Stimulated activated naive CD8-positive, alpha-beta T cell treated with anti-CD3 and anti-CD28 coated beads, Interleukin-15, Interleukin-2, amounts not matched to agents 100 U/mL and 50 U/mL, for 24 hours (primary cell): ENCODE data around the gene PLXNC1.

Experiments
- ATAC-seq: fragments of 150-1000 bp; cut with Tn5 transposase; one replicate; pipeline ENCODE4 v1.10.0; 2021
- DNase-seq: peaks from one replicate; pipeline ENCODE4 v3.0.0; 2021

Gene PLXNC1

DNA sequence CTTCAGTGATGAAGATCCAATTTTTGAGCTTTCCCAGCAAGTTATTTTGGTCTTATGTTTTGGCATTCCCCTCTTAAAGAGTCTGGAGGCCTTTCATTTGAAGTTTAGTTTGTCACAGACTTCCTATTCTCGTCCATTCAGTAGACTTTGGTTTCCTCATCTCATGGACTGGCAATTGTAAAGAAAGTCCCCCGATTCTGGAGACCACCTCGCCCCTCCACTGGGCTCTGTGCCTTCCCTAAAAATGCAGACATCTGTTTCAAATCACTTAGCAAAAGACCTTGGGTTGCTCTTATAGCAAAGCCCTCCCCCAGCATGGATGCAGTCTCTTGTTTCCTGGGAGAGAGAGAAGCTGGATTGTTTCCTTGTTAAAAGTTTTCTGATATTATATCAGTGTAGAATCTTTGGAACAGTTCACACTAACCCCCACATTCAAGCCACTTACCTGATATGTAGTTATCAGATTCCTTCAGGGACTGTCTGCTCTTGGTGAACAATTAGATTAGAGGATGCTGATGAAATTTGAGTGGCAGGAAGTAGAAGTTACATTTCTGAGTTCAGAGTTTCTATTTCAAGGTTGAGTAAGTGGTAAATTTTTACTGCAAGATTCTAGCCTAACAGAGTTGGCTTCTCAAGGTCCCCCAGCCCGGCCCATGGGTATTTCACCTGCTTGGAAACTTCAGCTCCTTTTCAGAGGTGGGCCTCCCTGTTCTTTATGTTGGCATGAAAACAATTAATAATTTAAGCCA lies 56.3 kb downstream of the PLXNC1 start:
- ATAC-seq (no peak), DNase-seq (peak; percentile 22)

DNA sequence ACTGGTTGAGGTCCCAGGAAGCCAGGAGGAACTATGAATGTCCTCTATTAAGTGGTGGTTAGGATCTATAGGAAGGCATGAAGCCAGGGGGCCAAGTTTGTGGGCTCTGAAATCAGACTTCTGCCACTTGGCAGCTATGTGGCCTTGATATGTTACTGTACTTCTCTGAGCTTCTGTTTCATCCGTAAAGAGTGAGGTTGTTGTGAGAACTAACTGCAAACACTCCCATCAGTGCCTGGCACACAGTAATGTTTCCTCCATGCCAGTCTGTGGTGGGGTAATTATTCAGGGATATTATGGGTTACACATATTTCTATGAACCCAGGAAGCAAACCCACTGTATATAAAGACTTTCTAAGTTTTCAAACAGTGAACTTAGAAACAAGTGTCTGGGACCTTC lies 57.4 kb downstream of the PLXNC1 start:
- ATAC-seq (no peak), DNase-seq (no peak)

DNA sequence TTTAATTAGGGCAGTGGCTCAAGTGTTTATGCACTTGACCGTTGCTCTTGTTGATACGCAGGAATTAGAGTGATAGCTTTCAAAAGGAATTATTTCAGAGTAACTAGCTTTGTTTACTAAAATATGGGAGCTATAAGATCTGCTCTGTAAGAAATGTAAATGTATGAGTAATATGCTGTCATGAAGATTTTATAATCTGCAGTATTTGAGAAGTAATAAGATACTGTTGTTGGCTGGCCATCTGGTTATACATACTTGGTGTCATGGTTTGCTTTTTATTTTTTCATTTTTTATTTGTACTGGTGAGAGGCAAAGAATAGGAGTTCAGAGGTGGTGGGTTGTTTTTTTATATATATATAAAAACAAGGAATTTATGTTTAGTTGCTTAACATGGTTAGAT lies 58.5 kb downstream of the PLXNC1 start:
- no peak for ATAC-seq
- DNase-seq = no peak

DNA sequence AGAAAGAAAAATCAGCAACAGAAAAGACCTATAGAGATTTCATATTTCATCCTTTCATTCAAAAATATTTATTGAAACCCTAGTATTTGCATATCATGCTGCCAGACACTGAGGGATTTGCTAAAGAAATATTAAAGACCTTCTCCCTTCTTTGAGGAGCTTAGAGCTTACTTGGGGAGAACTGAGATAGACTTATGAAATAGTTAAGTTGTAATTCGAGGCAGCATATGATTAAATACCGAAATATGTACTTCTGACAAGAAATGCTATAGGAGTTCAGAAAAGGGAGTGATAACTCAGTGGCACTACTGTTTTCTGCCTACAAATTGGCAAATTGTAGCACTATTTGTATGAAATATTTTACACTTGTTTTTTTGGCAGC lies 59.1 kb downstream of the PLXNC1 start:
- ATAC-seq = no peak
- no peak for DNase-seq

DNA sequence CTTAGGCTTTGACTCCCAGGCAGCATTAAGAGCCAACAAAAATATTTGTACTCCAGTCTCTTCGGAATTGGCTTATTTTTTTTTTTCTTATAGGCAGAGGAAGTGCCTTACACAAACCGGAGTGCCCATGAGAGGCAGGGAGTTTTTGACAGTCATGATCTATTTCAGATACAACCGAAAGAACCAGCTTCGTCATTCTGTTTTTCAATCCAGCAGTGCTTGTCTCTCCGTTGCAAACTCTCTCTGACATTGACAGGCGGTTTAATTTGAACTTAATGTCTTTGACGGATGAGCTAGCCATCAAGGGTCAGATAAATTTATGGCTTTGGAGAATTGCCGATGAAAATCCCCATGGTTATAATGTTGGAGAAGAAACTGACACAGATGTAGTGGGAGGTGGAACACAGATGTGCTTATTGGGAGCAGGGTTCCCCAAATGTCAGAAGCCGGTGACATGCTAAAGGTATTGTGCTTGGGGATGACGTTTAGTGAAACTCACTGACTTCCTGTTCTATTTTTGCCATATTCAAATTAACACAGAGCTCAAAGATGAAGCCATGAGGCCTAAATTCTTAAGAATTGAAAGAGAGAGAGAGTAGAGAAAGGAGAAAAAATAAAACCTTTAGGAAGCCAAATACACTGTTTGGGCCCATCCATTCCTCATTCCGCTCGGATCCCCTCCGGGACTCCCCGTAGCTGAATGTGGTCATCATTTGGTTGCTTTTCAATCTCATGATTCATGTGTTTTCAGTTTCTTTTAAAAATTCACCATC lies 59.7 kb downstream of the PLXNC1 start:
- DNase-seq (peak; percentile 52), ATAC-seq (peak; percentile 79)

DNA sequence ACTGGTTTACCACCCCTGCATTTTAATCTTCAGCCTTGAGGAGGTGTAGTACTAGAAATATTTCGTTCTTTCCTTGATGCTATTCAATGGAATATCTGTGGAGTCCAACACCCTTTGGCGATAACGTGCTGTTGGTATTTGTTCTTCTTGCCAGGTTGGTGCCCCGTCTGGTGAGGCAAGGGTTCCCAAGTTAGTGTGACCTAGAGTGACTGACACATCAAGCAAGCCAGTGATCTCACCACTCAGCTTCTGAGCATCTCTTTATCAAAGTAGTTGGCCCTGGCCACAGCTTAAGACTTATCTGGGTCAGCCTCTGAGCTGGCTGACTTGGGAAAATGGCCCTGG lies 60.2 kb downstream of the PLXNC1 start:
- DNase-seq (peak; percentile 52), ATAC-seq (peak; percentile 73)

DNA sequence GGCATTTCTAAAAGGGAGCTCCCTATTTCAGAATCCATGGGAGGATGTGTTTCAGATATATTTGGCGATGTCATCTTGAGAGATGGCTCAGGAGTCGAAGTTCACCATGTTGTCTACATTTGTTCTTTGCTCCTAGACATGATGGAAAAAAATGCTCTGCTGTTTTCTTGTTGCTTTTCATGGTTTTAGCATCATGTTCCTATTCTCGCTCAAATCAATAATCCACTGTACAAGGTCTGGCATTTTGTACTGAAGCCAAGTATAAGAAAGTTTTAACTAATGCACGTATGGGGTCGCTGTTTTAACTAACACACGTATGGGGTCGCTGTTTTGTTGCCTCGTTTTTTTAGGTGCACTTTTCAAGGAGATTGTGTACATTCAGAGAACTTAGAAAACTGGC lies 60.9 kb downstream of the PLXNC1 start:
- ATAC-seq (no peak), DNase-seq (no peak)

DNA sequence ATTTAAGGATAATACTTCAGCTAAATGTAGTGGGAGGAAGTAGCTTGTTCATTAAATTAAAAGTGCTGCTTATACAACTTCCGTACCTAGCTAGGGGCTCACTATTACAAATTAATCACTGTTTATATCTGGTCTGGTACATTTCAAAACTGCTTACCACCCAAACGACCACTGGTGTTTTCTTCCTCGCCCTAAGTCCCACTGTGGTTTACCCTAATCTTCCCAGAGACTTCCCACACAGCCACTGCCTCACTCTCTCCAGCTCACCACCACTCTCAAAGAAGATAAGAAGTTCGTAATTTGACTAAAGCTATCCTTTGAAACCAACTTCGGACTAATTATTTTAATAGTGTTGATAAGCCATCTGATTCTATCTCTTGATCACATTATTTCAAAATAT lies 62.6 kb downstream of the PLXNC1 start:
- ATAC-seq (no peak), DNase-seq (no peak)

DNA sequence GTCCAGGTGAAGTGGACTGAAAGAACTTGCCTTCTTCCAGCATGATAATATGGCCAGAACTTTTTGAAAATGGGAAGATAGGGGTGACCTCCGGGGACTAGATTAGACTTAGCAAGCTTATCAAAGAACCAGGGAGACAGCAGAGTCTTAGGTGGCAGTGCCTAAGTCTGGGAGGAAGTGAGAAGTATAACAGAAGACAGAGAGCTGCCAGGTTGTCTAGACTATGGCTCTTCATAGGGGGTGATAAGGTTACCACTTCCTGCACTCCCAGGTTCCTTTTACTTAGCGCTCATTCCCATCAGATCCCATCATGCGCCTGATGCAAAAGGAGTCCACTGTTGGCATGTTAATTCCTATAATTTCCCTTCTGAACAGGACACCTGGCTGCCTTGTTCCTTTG lies 69.9 kb downstream of the PLXNC1 start:
- no peak for DNase-seq
- ATAC-seq = no peak

DNA sequence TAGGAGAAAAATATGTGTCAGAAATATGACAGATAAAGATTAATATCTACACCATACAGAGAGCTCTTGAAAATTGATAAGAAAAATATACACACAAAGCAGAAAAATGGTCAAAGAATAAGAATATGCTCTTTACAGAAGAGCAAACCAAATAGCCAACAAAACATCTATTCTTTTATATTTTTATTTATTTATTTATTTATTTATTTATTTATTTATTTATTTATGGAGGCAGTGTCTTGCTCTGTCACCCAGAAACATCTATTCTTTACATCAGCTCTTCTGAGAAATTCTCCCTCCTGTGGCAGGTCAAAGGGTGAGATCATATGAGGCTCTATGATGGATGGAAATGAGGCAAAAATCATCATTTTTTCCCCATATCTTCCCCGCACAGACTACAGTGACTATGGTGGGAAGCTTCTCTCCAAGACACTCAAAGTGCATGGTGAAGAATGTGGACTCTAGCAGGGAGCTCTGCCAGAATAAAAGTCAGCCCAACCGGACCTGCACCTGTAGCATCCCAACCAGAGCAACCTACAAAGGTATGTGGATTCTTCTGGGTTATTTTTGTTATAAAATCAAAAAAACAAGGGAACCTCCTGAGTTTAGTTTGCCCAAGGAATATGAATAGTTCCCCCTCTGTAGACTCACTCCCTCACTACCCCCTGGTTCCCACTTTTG lies 71.4 kb downstream of the PLXNC1 start:
- ATAC-seq (no peak), DNase-seq (no peak)

DNA sequence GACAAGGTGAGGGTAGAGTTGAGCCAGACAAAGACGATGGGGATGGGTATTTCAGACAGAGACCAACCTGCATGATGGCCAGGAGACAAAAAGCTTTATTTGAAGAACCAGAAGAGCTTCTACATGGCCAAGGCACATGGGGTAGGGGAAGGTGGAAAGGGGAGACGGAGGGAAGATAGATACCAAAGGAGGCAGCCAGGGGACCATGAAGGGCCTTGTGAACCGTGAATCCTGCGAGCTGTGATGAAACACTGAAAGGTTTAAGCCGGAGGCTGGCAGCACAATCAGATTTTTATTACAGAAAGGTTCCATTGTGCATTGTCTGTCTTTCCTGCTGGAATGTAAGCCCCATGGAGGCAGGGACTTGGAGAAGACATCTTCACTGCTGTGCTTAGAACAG lies 72.4 kb downstream of the PLXNC1 start:
- ATAC-seq (no peak), DNase-seq (no peak)

DNA sequence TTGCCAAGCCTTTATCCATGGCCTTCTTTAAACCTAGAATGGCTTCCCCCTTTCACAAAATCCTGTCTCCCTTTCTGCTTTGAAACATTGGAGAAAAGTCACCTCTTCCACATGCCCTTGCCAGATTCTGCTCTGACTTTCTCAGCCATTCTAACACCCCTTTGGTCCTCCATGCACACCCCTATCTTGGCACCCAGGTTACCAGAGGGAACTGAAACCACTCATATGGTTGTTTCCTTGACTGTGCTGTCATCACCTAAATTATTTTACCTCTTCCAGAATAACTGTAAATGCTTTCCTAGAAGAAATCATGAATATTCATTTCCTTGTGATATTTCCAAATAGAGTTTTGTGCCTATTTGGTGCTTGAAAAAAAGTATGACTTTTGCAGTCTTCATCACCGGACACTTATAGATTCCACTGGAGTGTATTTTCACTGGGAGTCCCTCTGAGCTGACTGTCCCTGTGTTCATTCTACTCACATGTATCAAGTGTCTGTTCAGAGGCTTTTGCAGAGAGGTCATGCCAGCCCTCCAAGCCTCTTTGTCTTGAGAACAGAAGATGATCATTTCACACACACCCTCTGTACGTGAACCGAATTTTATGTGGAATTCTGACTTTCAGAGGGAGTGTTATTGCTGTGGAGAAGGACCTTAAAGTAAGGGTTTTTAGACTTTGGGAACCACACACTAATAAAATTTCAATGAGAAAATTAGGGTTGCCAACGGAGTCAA lies 74.1 kb downstream of the PLXNC1 start:
- ATAC-seq (no peak), DNase-seq (no peak)

DNA sequence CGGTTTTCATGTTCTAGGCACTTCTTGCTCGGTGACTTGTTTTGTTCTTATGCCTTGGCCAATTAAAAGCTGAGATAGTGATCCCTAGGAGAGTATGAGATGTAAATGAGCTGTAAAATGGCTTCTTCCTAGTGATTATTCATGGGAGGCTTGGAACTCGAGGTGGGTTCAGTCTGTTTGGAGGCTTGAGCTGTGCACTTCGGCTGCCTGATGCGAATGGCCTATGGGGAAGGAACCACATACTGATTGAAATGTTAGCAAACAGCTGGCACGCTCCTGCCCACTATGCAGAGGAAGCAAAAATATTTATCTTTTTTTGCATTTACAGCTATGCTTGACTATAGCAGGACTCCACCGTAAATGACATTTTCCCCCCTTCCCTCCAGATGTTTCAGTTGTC lies 75.5 kb downstream of the PLXNC1 start:
- DNase-seq = no peak
- ATAC-seq = no peak

DNA sequence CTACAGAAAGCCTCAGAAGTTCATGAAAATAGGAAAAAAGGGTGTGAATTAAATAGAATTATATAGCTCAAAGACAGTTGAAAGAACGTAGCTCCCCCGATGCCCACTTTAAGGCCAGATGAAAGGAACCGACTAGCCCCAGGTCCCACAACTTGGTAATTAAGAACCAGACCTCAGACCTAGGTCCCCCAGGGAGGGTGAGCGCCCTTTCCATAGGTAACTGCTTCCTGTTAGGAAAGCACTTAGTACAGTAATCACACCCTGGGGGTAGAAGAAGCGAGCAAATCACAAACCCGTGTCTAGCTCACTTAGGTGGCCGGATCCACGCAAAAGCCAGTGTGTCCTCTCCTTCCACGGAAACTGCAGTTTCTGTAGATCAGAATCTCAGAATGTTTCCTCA lies 77.1 kb downstream of the PLXNC1 start:
- ATAC-seq (no peak), DNase-seq (no peak)

DNA sequence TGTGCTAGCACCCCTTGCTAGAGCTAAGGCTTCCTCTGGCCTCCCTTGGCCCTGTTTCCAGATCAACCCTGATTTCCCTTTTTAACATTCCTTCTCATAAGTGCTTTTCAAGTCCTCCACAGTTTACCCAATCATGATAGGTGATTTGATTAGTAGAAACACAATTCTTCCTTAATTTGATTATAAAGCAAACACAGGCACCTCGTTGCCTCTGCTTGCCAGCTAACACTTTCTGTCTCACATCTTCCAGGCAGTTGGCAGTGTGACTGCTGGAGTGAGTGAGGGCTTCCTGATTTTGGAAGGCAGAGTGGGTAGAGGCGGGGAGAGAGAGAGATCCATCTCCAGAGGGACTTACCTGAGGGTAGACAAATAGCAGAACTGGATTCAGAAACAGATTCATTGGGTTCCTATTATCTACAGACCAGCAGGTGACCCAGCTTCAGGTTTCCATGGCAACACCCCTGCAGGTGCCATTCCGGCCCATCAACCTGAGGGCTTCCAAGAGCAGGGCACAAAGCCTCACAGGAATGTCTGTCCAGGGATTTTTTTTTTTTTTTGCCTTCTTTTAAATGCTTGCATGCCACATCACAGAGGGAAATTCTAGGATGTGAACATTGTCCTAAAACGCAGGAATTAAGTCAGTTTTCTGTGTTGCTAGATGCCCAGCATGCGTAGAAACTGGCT lies 77.7 kb downstream of the PLXNC1 start:
- DNase-seq = no peak
- no peak for ATAC-seq

DNA sequence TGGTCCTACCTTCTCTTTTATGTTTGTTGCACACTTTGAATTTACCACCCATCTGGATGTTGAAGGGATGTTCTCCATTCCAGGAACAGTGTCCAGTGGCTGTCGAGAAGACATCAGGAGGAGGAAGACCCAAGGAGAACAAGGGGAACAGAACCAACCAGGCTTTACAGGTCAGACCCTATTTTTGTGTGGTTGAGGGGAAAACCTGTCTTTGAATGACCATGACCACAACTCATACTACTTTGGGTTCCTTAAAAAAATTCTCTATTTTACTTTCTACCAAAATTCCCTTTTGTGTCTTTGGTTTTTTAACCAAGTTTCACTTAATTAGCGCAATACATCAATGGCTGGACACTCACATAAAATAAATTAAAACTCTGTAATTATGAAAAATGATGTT lies 78.7 kb downstream of the PLXNC1 start:
- ATAC-seq = no peak

DNA sequence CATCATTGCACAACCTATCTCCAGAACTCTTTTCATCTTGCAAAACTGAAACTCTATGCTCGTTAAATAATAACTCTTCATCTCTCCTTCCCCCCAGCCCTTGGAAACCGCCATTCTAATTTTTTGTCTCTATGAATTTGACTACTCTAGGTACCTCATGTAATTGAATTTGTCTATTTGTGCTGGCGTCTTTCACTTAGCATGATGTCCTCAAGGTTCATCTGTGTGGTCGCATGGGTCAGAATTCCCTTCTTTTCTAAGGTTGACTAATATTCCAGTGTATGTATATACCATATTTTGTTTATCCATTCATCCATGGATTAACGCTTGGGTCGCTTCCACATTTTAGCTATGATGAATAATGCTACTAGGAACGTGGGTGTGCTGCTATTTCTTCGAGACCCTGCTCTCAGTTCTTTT lies 80.1 kb downstream of the PLXNC1 start:
- no peak for ATAC-seq
- no peak for DNase-seq

More for the DNA sequence above, 78.7 kb downstream of the PLXNC1 start:
- DNase-seq = no peak

DNA sequence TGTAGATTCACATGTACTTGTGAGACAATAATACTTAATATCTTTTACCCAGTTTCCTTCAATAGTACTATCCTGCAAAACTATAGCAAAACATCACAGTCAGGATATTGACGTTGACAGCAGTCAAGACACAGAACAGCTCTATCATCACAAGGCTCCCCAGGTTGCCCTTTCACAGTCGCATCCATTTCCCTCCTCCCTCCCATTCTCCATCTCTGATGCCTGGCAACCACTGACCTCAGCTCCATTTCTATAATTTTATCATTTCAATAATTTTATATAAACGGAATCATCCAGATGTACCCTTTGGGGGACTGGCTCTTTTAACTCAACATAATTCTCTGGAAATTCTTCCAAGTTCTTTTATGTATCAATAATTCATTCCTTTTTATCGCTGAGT lies 81.5 kb downstream of the PLXNC1 start:
- no peak for ATAC-seq

DNA sequence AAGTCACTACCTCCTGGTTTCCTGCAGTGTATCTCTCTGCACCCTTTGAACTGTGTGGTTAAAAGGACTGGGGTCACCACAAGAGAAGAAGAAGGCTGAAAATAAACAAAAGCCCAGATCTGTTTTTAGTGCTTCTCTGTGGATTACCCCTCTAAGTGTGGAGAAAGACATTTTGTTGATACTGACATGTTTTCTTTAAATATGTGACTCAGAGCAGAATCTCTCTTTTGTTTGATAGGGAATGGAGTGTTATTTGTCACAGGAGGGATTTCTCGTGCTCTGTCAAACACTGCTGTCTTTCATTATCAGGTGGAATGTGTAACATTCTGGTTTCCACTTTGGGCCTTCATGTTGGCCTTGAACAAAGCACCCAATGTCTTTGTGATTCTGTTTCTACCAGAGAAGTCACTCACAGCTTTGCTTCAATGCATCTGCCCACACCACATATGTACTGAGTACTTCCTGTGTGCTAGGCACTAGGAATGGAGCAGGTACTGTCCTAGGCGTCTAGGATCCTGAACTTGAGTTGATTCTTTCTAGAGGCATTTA lies 82.1 kb downstream of the PLXNC1 start:
- no peak for ATAC-seq
- DNase-seq = no peak

More for the DNA sequence above, 81.5 kb downstream of the PLXNC1 start:
- DNase-seq = no peak

DNA sequence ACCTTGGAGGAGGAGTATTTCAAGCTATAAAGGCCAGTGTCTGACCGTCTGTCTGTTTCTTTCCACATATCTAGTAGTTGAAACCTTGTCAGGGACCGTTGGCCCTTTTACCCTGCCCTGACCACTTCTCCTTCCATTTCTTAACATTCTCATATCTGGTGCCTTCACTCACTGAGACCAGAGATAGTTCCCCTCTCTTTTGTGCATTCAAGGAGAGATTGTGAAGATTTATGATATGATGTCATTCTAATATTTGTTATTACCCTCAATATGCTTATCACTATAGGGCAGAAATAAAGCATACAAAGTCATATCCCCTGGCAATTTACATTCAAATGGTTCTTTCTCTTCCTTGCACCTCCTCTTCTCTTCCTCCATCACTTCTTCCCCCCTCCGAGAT lies 83.3 kb downstream of the PLXNC1 start:
- DNase-seq (no peak), ATAC-seq (no peak)

DNA sequence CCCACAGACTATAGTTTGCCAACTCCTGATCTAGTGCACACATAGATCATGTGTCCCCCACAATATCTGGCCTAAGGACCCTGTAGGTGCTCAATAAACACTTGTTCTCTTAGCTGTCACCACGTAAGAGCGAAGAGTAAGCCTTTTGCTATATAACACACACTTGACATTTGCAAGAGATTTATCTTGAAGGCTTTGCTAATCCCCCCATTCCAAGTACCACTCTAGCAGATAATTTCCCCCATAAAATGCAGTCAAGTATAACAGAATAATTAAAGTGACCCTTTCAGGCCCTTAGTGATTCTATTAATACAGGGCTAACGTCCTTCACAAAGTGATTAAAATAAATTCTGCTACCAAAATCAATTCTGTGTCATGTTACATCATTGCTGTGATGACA lies 87.5 kb downstream of the PLXNC1 start:
- DNase-seq = no peak
- ATAC-seq = no peak
